ENCODE results near the gene WDR90. TPM values are rescaled to one million over a fixed set of nuclear protein-coding genes. Genes with fewer than 3 reads are reported as not detected.

WDR90 gene
- total and polyA plus RNA-seq, 2 of the 13 experiments (the other 11 are each of a cell fraction or from before 2014, with no cell fraction given) = 14.9 to 28.9 TPM

DNA sequence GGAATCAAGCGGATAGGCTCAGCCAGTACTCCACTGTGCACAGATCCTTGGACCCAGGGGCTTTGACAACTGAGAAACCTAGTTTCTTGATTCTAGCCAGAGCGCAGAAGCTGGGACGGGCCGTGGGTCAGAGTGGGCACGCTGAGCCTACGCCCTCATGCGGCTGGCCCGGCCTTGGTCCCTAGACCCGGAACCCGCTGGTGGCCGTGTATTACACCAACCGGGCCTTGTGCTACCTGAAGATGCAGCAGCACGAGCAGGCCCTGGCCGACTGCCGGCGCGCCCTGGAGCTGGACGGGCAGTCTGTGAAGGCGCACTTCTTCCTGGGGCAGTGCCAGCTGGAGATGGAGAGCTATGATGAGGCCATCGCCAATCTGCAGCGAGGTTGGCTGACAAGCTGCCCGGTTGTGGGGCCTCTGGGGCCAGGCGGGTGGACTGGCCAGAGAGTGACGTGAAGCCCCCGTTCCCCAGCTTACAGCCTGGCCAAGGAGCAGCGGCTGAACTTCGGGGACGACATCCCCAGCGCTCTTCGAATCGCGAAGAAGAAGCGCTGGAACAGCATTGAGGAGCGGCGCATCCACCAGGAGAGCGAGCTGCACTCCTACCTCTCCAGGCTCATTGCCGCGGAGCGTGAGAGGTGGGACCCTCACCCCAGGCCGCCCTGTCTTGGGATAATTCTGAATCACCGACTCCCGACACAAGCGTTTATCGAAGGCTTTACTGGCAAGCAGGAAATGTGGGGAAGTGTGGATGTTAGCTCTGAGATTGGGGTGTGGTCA lies 32.0 kb downstream of the WDR90 start (continued):
- TF ChIP-seq, protein P1, sequence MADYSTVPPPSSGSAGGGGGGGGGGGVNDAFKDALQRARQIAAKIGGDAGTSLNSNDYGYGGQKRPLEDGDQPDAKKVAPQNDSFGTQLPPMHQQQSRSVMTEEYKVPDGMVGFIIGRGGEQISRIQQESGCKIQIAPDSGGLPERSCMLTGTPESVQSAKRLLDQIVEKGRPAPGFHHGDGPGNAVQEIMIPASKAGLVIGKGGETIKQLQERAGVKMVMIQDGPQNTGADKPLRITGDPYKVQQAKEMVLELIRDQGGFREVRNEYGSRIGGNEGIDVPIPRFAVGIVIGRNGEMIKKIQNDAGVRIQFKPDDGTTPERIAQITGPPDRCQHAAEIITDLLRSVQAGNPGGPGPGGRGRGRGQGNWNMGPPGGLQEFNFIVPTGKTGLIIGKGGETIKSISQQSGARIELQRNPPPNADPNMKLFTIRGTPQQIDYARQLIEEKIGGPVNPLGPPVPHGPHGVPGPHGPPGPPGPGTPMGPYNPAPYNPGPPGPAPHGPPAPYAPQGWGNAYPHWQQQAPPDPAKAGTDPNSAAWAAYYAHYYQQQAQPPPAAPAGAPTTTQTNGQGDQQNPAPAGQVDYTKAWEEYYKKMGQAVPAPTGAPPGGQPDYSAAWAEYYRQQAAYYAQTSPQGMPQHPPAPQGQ (CRISPR knock-in tag; IDR thresholded peaks at IDR 0.05; ENCODE audit: borderline replicate concordance) = no peak
- TF ChIP-seq MED1 (CRISPR knock-in tag; IDR thresholded peaks at IDR 0.05) (peak; percentile 37; the same call in 1 of the 2 replicates), ZNF83 (CRISPR knock-in tag; IDR thresholded peaks at IDR 0.05; ENCODE audit: borderline replicate concordance) (peak; percentile 72; the same call in 1 of the 2 replicates), HDAC1 (CRISPR knock-in tag; IDR thresholded peaks at IDR 0.05) (peak; percentile 60; the same call in 1 of the 2 replicates), ZNF839 (CRISPR knock-in tag; IDR thresholded peaks at IDR 0.05; ENCODE audit: borderline replicate concordance) (0 out of 2 replicates have a peak, but pooled peaks have one; percentile 41), NFE2L1 (CRISPR knock-in tag; IDR thresholded peaks at IDR 0.05; ENCODE audit: borderline replicate concordance) (peak; percentile 80), ZNF143 (CRISPR knock-in tag; IDR thresholded peaks at IDR 0.05) (no peak), RXRB (CRISPR knock-in tag; IDR thresholded peaks at IDR 0.05; ENCODE audit: borderline replicate concordance) (0 out of 2 replicates have a peak, but pooled peaks have one; percentile 9), ZNF713 (CRISPR knock-in tag; IDR thresholded peaks at IDR 0.05) (0 out of 2 replicates have a peak, but pooled peaks have one; percentile 33), RBM39 (IDR thresholded peaks at IDR 0.05; ENCODE audit: low read depth, low read length, poor library complexity, severe bottlenecking) (peak; percentile 9), MIER3 (CRISPR knock-in tag; IDR thresholded peaks at IDR 0.05; ENCODE audit: borderline replicate concordance) (0 out of 2 replicates have a peak, but pooled peaks have one; percentile 33), ELF4 (CRISPR knock-in tag; IDR thresholded peaks at IDR 0.05; ENCODE audit: borderline replicate concordance) (no peak), FOXC1 (CRISPR knock-in tag; IDR thresholded peaks at IDR 0.05; ENCODE audit: borderline replicate concordance) (0 out of 2 replicates have a peak, but pooled peaks have one; percentile 25), ZNF724P (CRISPR knock-in tag; IDR thresholded peaks at IDR 0.05; ENCODE audit: borderline replicate concordance) (0 out of 2 replicates have a peak, but pooled peaks have one; percentile 16)
- TF ChIP-seq, protein P2, sequence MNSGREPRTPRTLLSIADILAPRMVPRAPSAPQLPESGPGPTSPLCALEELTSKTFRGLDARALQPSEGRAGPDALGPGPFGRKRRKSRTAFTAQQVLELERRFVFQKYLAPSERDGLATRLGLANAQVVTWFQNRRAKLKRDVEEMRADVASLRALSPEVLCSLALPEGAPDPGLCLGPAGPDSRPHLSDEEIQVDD (CRISPR knock-in tag; IDR thresholded peaks at IDR 0.05; ENCODE audit: borderline replicate concordance) = peak; percentile 52; the same call in 1 of the 2 replicates
- TF ChIP-seq, protein P3, sequence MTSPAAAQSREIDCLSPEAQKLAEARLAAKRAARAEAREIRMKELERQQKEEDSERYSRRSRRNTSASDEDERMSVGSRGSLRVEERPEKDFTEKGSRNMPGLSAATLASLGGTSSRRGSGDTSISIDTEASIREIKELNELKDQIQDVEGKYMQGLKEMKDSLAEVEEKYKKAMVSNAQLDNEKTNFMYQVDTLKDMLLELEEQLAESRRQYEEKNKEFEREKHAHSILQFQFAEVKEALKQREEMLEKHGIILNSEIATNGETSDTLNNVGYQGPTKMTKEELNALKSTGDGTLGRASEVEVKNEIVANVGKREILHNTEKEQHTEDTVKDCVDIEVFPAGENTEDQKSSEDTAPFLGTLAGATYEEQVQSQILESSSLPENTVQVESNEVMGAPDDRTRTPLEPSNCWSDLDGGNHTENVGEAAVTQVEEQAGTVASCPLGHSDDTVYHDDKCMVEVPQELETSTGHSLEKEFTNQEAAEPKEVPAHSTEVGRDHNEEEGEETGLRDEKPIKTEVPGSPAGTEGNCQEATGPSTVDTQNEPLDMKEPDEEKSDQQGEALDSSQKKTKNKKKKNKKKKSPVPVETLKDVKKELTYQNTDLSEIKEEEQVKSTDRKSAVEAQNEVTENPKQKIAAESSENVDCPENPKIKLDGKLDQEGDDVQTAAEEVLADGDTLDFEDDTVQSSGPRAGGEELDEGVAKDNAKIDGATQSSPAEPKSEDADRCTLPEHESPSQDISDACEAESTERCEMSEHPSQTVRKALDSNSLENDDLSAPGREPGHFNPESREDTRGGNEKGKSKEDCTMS (CRISPR knock-in tag; conservative IDR thresholded peaks at IDR 0.05) = no peak
- TF ChIP-seq, protein P4, sequence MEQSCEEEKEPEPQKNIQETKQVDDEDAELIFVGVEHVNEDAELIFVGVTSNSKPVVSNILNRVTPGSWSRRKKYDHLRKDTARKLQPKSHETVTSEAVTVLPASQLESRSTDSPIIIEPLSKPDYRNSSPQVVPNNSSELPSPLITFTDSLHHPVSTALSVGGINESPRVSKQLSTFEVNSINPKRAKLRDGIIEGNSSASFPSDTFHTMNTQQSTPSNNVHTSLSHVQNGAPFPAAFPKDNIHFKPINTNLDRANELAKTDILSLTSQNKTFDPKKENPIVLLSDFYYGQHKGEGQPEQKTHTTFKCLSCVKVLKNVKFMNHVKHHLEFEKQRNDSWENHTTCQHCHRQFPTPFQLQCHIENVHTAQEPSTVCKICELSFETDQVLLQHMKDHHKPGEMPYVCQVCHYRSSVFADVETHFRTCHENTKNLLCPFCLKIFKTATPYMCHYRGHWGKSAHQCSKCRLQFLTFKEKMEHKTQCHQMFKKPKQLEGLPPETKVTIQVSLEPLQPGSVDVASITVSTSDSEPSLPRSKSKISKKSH (CRISPR knock-in tag; IDR thresholded peaks at IDR 0.05; ENCODE audit: borderline replicate concordance) = no peak
- TF ChIP-seq, protein P5, sequence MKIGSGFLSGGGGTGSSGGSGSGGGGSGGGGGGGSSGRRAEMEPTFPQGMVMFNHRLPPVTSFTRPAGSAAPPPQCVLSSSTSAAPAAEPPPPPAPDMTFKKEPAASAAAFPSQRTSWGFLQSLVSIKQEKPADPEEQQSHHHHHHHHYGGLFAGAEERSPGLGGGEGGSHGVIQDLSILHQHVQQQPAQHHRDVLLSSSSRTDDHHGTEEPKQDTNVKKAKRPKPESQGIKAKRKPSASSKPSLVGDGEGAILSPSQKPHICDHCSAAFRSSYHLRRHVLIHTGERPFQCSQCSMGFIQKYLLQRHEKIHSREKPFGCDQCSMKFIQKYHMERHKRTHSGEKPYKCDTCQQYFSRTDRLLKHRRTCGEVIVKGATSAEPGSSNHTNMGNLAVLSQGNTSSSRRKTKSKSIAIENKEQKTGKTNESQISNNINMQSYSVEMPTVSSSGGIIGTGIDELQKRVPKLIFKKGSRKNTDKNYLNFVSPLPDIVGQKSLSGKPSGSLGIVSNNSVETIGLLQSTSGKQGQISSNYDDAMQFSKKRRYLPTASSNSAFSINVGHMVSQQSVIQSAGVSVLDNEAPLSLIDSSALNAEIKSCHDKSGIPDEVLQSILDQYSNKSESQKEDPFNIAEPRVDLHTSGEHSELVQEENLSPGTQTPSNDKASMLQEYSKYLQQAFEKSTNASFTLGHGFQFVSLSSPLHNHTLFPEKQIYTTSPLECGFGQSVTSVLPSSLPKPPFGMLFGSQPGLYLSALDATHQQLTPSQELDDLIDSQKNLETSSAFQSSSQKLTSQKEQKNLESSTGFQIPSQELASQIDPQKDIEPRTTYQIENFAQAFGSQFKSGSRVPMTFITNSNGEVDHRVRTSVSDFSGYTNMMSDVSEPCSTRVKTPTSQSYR (CRISPR knock-in tag; IDR thresholded peaks at IDR 0.05; ENCODE audit: borderline replicate concordance) = peak; percentile 12; the same call in 1 of the 2 replicates
